GM23338 (cell line): Measurements from ENCODE around the gene CEP131. TPM values are rescaled to one million over a fixed set of nuclear protein-coding genes. Genes with fewer than 3 reads are reported as not detected.

Experiments used
- ATAC-seq: fragments of 200-7000 bp; cut with Tn5 transposase; 3 replicates; pipeline ENCODE4 v1.9.1; 2020
- DNase-seq: peaks from one replicate; pipeline ENCODE4 v3.0.0-alpha.2; 2015; ENCODE audit warnings: low spot score
- H2AFZ ChIP-seq: fragments of 200-600 bp; sonication (generic); 2 replicates; pipeline ENCODE4 v1.8.0; 2016; ENCODE audit warnings: antibody characterized with exemption, mild to moderate bottlenecking, moderate library complexity
- H3F3A ChIP-seq: fragments of 200-600 bp; sonication (generic); replicated peaks from 2 replicates; pipeline ENCODE4 v1.8.0; 2017; ENCODE audit warnings: antibody characterized with exemption, mixed run types, low read depth
- H3K27ac ChIP-seq: fragments of 200-600 bp; sonication (generic); 2 replicates; pipeline ENCODE4 v1.6.1; 2016; ENCODE audit warnings: low read depth
- H3K27me3 ChIP-seq: fragments of 200-600 bp; sonication (generic); 2 replicates; pipeline ENCODE4 v1.8.0; 2016; ENCODE audit warnings: mild to moderate bottlenecking, mixed run types, moderate library complexity; ENCODE audit not compliant: insufficient read depth
- H3K36me3 ChIP-seq: fragments of 200-600 bp; sonication (generic); 2 replicates; pipeline ENCODE4 v1.8.0; 2016; ENCODE audit warnings: mild to moderate bottlenecking; ENCODE audit not compliant: insufficient read depth
- H3K4me1 ChIP-seq: fragments of 200-600 bp; sonication (generic); 2 replicates; pipeline ENCODE4 v1.8.0; 2016; ENCODE audit warnings: mild to moderate bottlenecking, moderate library complexity; ENCODE audit not compliant: insufficient read depth
- H3K4me2 ChIP-seq: fragments of 200-600 bp; sonication (generic); 2 replicates; pipeline ENCODE4 v1.7.1; 2017; ENCODE audit warnings: mixed run types
- H3K4me3 ChIP-seq: fragments of 200-600 bp; sonication (generic); 2 replicates; pipeline ENCODE4 v1.6.1; 2016; ENCODE audit warnings: mixed run types
- H3K79me2 ChIP-seq: fragments of 200-600 bp; sonication (generic); replicated peaks from 2 replicates; pipeline ENCODE4 v1.8.0; 2017; ENCODE audit warnings: mild to moderate bottlenecking; ENCODE audit not compliant: insufficient read depth
- H3K9me2 ChIP-seq: fragments of 200-600 bp; sonication (generic); 2 replicates; pipeline ENCODE4 v1.8.0; 2017; ENCODE audit not compliant: insufficient read depth
- H4K20me1 ChIP-seq: fragments of 200-600 bp; sonication (generic); replicated peaks from 2 replicates; pipeline ENCODE4 v1.8.0; 2017; ENCODE audit warnings: mild to moderate bottlenecking; ENCODE audit not compliant: insufficient read depth
- H3K27ac Mint-ChIP-seq: 2 replicates; pipeline ENCODE4 v1.8.0; 2020; ENCODE audit warnings: inconsistent platforms, mild to moderate bottlenecking, moderate library complexity, mixed read lengths
- H3K27me3 Mint-ChIP-seq: 3 replicates; pipeline ENCODE4 v1.8.0; 2022; ENCODE audit warnings: low read depth, mild to moderate bottlenecking, moderate library complexity, mixed read lengths, inconsistent platforms; ENCODE audit not compliant: insufficient read depth, poor library complexity
- H3K36me3 Mint-ChIP-seq: 3 replicates; pipeline ENCODE4 v1.8.0; 2021; ENCODE audit warnings: low read depth, mild to moderate bottlenecking, inconsistent platforms, moderate library complexity, mixed read lengths
- H3K4me1 Mint-ChIP-seq: 3 replicates; pipeline ENCODE4 v1.8.0; 2020; ENCODE audit warnings: mild to moderate bottlenecking, inconsistent platforms, mixed read lengths
- H3K4me3 Mint-ChIP-seq: 3 replicates; pipeline ENCODE4 v1.8.0; 2021; ENCODE audit warnings: moderate library complexity, mild to moderate bottlenecking, inconsistent platforms, mixed read lengths
- H3K9me3 Mint-ChIP-seq: 3 replicates; pipeline ENCODE4 v1.8.0; 2020; ENCODE audit warnings: moderate library complexity, mild to moderate bottlenecking, inconsistent platforms, mixed read lengths
- CREB1 ChIP-seq: fragments of 250-450 bp; sonication (Bioruptor Pico); IDR thresholded peaks from 2 replicates; pipeline ENCODE4 v1.5.0; 2020; ENCODE audit warnings: low read depth, mild to moderate bottlenecking, moderate library complexity
- CTCF ChIP-seq, 2 experiments: fragments of 200-600 bp in 1 of 2; sonication (generic) in 1 of 2; conservative IDR thresholded peaks; 2 replicates each; pipeline versions ENCODE4 v1.5.1 to v1.6.1; 2016 to 2017; ENCODE audit warnings: antibody characterized with exemption in 2 of 2, low read depth in 2 of 2, mild to moderate bottlenecking in 2 of 2, moderate library complexity in 1 of 2
- ETS1 ChIP-seq: IDR thresholded peaks from 2 replicates; pipeline ENCODE4 v1.6.1; 2016; ENCODE audit warnings: antibody characterized with exemption
- EZH2 ChIP-seq: fragments of 200-600 bp; sonication (generic); IDR thresholded peaks from one replicate; pipeline ENCODE4 v1.8.0; 2017; ENCODE audit warnings: antibody characterized with exemption, mild to moderate bottlenecking, low read depth; ENCODE audit not compliant: unreplicated experiment
- EZH2phosphoT487 ChIP-seq: fragments of 200-600 bp; sonication (generic); IDR thresholded peaks from one replicate; pipeline ENCODE4 v1.8.1; 2018; ENCODE audit warnings: antibody characterized with exemption; ENCODE audit not compliant: unreplicated experiment
- JUNB ChIP-seq: IDR thresholded peaks from one replicate; pipeline ENCODE4 v1.6.1; 2016; ENCODE audit warnings: antibody characterized with exemption; ENCODE audit not compliant: unreplicated experiment
- NANOG ChIP-seq: IDR thresholded peaks from 2 replicates; pipeline ENCODE4 v1.6.1; 2016; ENCODE audit warnings: antibody characterized with exemption, borderline replicate concordance
- POLR2AphosphoS5 ChIP-seq: IDR thresholded peaks from 2 replicates; pipeline ENCODE4 v1.6.1; 2016; ENCODE audit warnings: antibody characterized with exemption, low read depth
- REST ChIP-seq: IDR thresholded peaks from one replicate; pipeline ENCODE4 v1.6.1; 2018; ENCODE audit warnings: antibody characterized with exemption; ENCODE audit not compliant: unreplicated experiment
- STAT1 ChIP-seq: IDR thresholded peaks from one replicate; pipeline ENCODE4 v1.6.1; 2016; ENCODE audit warnings: antibody characterized with exemption; ENCODE audit not compliant: unreplicated experiment
- ZNF114 ChIP-seq: fragments of 250-450 bp; sonication (Bioruptor Pico); IDR thresholded peaks from 2 replicates; pipeline ENCODE4 v1.5.0; 2020; ENCODE audit warnings: mild to moderate bottlenecking, moderate library complexity
- ZNF331 ChIP-seq: fragments of 250-450 bp; sonication (Bioruptor Pico); IDR thresholded peaks from 2 replicates; pipeline ENCODE4 v1.5.0; 2020; ENCODE audit warnings: low read depth, mild to moderate bottlenecking, moderate library complexity
- polyA plus RNA-seq: library from polyadenylated mRNA; unstranded; fragments of >200 nt; fragmentation: Nextera tagmentation; extraction: Ambion mirVana; gene quantifications from 2 replicates; pipeline ENCODE4 v1.2.1, GENCODE V29; 2016
- total RNA-seq: library from RNA; depleted of rRNA; stranded (reverse); fragments of >200 nt; shearing (Covaris generic); gene quantifications from 2 replicates; pipeline ENCODE4 v1.2.3, GENCODE V29; 2014
- TF ChIP-seq, protein P1 (sequence below): fragments of 250-450 bp; sonication (Bioruptor Pico); IDR thresholded peaks from 2 replicates; pipeline ENCODE4 v1.5.0; 2020; ENCODE audit warnings: mild to moderate bottlenecking, moderate library complexity

CEP131 gene
- total and polyA plus RNA-seq, 2 experiments from 2014 or later: 26.8 to 35.5 TPM

DNA sequence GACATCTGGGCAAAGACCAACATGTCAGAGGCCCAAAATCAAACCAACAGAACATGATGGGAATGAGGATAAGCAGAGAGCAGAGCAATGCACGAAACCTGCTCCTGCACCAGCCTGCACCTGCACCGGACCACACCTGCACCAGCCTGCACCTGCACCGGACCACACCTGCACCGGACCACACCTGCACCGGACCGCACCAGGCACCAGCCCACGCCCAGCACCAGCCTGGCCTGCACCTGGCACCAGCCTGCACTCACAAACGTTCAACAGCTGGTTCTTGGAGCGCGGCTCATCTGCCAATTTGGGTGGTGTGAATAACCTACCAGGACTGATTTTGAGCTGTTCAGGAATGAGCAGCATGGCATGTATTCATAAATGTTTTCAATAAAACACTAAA, 18.2 kb downstream of the CEP131 start:
- no peak overlapping the region for H3K27ac ChIP-seq
- no peak overlapping the region for H3K4me2 ChIP-seq
- H3K27ac Mint-ChIP-seq: no peak overlapping the region; the same call in 1 of the 2 replicates
- no peaks in the 10 kb centered on the region for H3K4me1 Mint-ChIP-seq
- TF ChIP-seq ETS1 (no peak), NANOG (no peak), EZH2 (no peak), ZNF114 (CRISPR knock-in tag) (no peak), ZNF331 (CRISPR knock-in tag) (no peak), POLR2AphosphoS5 (no peak), JUNB (no peak), CTCF (conservative IDR thresholded peaks at IDR 0.05; ENCODE audit: low read depth in 2 of 2) (no peak), EZH2phosphoT487 (no peak), CREB1 (no peak), STAT1 (no peak), REST (no peak)
- TF ChIP-seq, protein P1, sequence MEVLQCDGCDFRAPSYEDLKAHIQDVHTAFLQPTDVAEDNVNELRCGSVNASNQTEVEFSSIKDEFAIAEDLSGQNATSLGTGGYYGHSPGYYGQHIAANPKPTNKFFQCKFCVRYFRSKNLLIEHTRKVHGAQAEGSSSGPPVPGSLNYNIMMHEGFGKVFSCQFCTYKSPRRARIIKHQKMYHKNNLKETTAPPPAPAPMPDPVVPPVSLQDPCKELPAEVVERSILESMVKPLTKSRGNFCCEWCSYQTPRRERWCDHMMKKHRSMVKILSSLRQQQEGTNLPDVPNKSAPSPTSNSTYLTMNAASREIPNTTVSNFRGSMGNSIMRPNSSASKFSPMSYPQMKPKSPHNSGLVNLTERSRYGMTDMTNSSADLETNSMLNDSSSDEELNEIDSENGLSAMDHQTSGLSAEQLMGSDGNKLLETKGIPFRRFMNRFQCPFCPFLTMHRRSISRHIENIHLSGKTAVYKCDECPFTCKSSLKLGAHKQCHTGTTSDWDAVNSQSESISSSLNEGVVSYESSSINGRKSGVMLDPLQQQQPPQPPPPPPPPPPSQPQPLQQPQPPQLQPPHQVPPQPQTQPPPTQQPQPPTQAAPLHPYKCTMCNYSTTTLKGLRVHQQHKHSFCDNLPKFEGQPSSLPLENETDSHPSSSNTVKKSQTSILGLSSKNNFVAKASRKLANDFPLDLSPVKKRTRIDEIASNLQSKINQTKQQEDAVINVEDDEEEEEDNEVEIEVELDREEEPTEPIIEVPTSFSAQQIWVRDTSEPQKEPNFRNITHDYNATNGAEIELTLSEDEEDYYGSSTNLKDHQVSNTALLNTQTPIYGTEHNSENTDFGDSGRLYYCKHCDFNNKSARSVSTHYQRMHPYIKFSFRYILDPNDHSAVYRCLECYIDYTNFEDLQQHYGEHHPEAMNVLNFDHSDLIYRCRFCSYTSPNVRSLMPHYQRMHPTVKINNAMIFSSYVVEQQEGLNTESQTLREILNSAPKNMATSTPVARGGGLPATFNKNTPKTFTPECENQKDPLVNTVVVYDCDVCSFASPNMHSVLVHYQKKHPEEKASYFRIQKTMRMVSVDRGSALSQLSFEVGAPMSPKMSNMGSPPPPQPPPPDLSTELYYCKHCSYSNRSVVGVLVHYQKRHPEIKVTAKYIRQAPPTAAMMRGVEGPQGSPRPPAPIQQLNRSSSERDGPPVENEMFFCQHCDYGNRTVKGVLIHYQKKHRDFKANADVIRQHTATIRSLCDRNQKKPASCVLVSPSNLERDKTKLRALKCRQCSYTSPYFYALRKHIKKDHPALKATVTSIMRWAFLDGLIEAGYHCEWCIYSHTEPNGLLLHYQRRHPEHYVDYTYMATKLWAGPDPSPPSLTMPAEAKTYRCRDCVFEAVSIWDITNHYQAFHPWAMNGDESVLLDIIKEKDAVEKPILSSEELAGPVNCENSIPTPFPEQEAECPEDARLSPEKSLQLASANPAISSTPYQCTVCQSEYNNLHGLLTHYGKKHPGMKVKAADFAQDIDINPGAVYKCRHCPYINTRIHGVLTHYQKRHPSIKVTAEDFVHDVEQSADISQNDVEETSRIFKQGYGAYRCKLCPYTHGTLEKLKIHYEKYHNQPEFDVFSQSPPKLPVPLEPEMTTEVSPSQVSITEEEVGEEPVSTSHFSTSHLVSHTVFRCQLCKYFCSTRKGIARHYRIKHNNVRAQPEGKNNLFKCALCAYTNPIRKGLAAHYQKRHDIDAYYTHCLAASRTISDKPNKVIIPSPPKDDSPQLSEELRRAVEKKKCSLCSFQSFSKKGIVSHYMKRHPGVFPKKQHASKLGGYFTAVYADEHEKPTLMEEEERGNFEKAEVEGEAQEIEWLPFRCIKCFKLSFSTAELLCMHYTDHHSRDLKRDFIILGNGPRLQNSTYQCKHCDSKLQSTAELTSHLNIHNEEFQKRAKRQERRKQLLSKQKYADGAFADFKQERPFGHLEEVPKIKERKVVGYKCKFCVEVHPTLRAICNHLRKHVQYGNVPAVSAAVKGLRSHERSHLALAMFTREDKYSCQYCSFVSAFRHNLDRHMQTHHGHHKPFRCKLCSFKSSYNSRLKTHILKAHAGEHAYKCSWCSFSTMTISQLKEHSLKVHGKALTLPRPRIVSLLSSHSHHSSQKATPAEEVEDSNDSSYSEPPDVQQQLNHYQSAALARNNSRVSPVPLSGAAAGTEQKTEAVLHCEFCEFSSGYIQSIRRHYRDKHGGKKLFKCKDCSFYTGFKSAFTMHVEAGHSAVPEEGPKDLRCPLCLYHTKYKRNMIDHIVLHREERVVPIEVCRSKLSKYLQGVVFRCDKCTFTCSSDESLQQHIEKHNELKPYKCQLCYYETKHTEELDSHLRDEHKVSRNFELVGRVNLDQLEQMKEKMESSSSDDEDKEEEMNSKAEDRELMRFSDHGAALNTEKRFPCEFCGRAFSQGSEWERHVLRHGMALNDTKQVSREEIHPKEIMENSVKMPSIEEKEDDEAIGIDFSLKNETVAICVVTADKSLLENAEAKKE (CRISPR knock-in tag): no peak
- H3K27me3 ChIP-seq: no peaks in the 10 kb centered on the region
- no peak for ATAC-seq
- H3K4me3 ChIP-seq: no peak overlapping the region
- H4K20me1 ChIP-seq: no peaks in the 10 kb centered on the region
- no peak overlapping the region for H2AFZ ChIP-seq
- H3K36me3 ChIP-seq: no peaks in the 10 kb centered on the region
- H3F3A ChIP-seq: no peaks in the 10 kb centered on the region
- peaks cover 5% of the 10 kb centered on the region for H3K27me3 Mint-ChIP-seq
- H3K9me3 Mint-ChIP-seq: no peaks in the 10 kb centered on the region; the same call in 2 of the 3 replicates
- H3K36me3 Mint-ChIP-seq: peaks cover 7% of the 10 kb centered on the region
- no peak for DNase-seq
- H3K79me2 ChIP-seq: no peaks in the 10 kb centered on the region
- H3K9me2 ChIP-seq: no peaks in the 10 kb centered on the region
- H3K4me3 Mint-ChIP-seq: no peak overlapping the region
- H3K4me1 ChIP-seq: no peaks in the 10 kb centered on the region
